Head of caudate nucleus (tissue), 42 donors: ENCODE data around the gene TMEM8B.

Experiments used
- DNase-seq, 42 donors: peaks; one replicate each; pipeline versions ENCODE4 v3.0.0 to v3.0.0-alpha.2; 2020 to 2021; ENCODE audit warnings: mixed read lengths in 7 of 42
- intact Hi-C: fragments of 100-400 bp; cut with DNase I; formaldehyde crosslinking; loops from one replicate; pipeline ENCODE4 v1.15.0; 2022

The TMEM8B gene

GRCh38 chr9:35829084-35829763, at the start of gene TMEM8B:
TMEM8B (plus strand) TSS chr9:35829228; CDS start chr9:35829448, 220 bp downstream.
- intact Hi-C loops = no loop called here
- peak; percentile 94 to 99 (median 97) for DNase-seq

- intact Hi-C loops = no loop called here
- no peak for DNase-seq
These were observed 48.0 kb upstream of the TMEM8B start for GRCh38 chr9:35781066-35781465.

- intact Hi-C loops = no loop called here
- no peak for DNase-seq
These were observed 45.6 kb upstream of the TMEM8B start for GRCh38 chr9:35783418-35783817.

- intact Hi-C loops = no loop called here
- DNase-seq = peak in 1 of 42 donors; percentile 31
These were observed 39.5 kb upstream of the TMEM8B start for GRCh38 chr9:35789541-35789940.

- intact Hi-C loops = loop anchor here (5.0 kb wide), 1 partner anchor 92 kb away; no protein-coding TSS in a partner anchor
- no peak for DNase-seq
These were observed 39.0 kb upstream of the TMEM8B start for GRCh38 chr9:35790025-35790384.

GRCh38 chr9:35790385-35791296, 38.4 kb upstream of the TMEM8B start:
- peak; percentile 43 to 91 (median 76) for DNase-seq
- intact Hi-C loops = loop anchor here (5.0 kb wide), 1 partner anchor 92 kb away; no protein-coding TSS in a partner anchor

GRCh38 chr9:35791297-35791921, 37.6 kb upstream of the TMEM8B start, which contains the start of gene NPR2:
NPR2 (plus strand) TSS chr9:35791591; CDS start chr9:35792409, 818 bp downstream.
- intact Hi-C loops = loop anchor here (5.0 kb wide), 1 partner anchor 91 kb away; no protein-coding TSS in a partner anchor
- peak in 23 of 42 donors; percentile 13 to 58 (median 36) for DNase-seq

- intact Hi-C loops = loop anchor here (5.0 kb wide), 1 partner anchor 90 kb away; no protein-coding TSS in a partner anchor
- peak in 6 of 42 donors; percentile 18 to 42 (median 30) for DNase-seq
These were observed 36.8 kb upstream of the TMEM8B start for GRCh38 chr9:35792024-35792813.

GRCh38 chr9:35792826-35793225, 36.2 kb upstream of the TMEM8B start:
- no peak for DNase-seq
- intact Hi-C loops = loop anchor here (5.0 kb wide), 1 partner anchor 89 kb away; no protein-coding TSS in a partner anchor

- DNase-seq = no peak
- intact Hi-C loops = loop anchor here (5.0 kb wide), 1 partner anchor 89 kb away; no protein-coding TSS in a partner anchor
These were observed 35.6 kb upstream of the TMEM8B start for GRCh38 chr9:35793461-35793860.

- DNase-seq = no peak
- intact Hi-C loops = no loop called here
These were observed 33.3 kb upstream of the TMEM8B start for GRCh38 chr9:35795695-35796094.

- intact Hi-C loops = no loop called here
- no peak for DNase-seq
These were observed 31.5 kb upstream of the TMEM8B start for GRCh38 chr9:35797311-35798109.

GRCh38 chr9:35798658-35799374, 30.2 kb upstream of the TMEM8B start:
- DNase-seq = peak in 17 of 42 donors; percentile 13 to 64 (median 36)
- intact Hi-C loops = no loop called here

- intact Hi-C loops = no loop called here
- no peak for DNase-seq
These were observed 28.5 kb upstream of the TMEM8B start for GRCh38 chr9:35800530-35800929.

- no peak for DNase-seq
- intact Hi-C loops = no loop called here
These were observed 27.5 kb upstream of the TMEM8B start for GRCh38 chr9:35801328-35802128.

- DNase-seq = no peak
- intact Hi-C loops = no loop called here
These were observed 22.9 kb upstream of the TMEM8B start for GRCh38 chr9:35806101-35806500.
